MCF 10A (cell line): ENCODE measurements around the gene PDZRN4. TPM values are rescaled to one million over a fixed set of nuclear protein-coding genes. Genes with fewer than 3 reads are reported as not detected.
"Not testable (repeated sequence)": the region's sequence is repeated elsewhere in the genome, so short reads cannot be mapped to it uniquely, and the experiment has no call there.

ENCODE experiments used
- BruUV-seq: library from RNA; stranded (reverse); fragments of 400-500 nt; replicated peaks from 2 replicates; lab custom pipeline; 2021; lab: Mats Ljungman, UMichigan
- CTCF ChIA-PET: fragments of 300-600 bp; sonication (Branson Sonifier 250); formaldehyde crosslinking; extraction: SDS; loops from one replicate; lab custom pipeline; 2021; ENCODE audit warnings: antibody characterized with exemption, inconsistent platforms; lab: Yijun Ruan, JAX
- POLR2A ChIA-PET: fragments of 300-600, 350-650 bp; sonication (Branson Sonifier 250); formaldehyde crosslinking; extraction: SDS; loops from one replicate; lab custom pipeline; 2020; ENCODE audit warnings: antibody characterized with exemption, inconsistent platforms; lab: Yijun Ruan, JAX
- DNase-seq: peaks from one replicate; pipeline ENCODE4 v3.0.0-alpha.2; 2018; ENCODE audit not compliant: unreplicated experiment
- H3K27ac Mint-ChIP-seq: one replicate; pipeline ENCODE4 v1.8.0; 2022; ENCODE audit warnings: mild to moderate bottlenecking, low read depth, mixed read lengths; ENCODE audit not compliant: unreplicated experiment
- H3K27me3 Mint-ChIP-seq: one replicate; pipeline ENCODE4 v1.8.0; 2022; ENCODE audit warnings: mixed read lengths; ENCODE audit not compliant: insufficient read depth, unreplicated experiment
- H3K36me3 Mint-ChIP-seq: one replicate; pipeline ENCODE4 v1.8.0; 2022; ENCODE audit warnings: mild to moderate bottlenecking, moderate library complexity, mixed read lengths; ENCODE audit not compliant: insufficient read depth, unreplicated experiment
- H3K4me1 Mint-ChIP-seq: one replicate; pipeline ENCODE4 v1.8.0; 2022; ENCODE audit warnings: mixed read lengths; ENCODE audit not compliant: insufficient read depth, unreplicated experiment
- H3K4me3 Mint-ChIP-seq: one replicate; pipeline ENCODE4 v1.8.0; 2022; ENCODE audit warnings: mild to moderate bottlenecking, moderate library complexity, mixed read lengths; ENCODE audit not compliant: unreplicated experiment
- H3K9me3 Mint-ChIP-seq: one replicate; pipeline ENCODE4 v1.8.0; 2022; ENCODE audit warnings: mixed read lengths; ENCODE audit not compliant: unreplicated experiment
- intact Hi-C: fragments of 100-400 bp; cut with micrococcal nuclease; formaldehyde crosslinking; loops from 2 replicates; pipeline ENCODE4 v1.14.1; 2022
- total RNA-seq: library from RNA; stranded (reverse); gene quantifications from 2 replicates; pipeline ENCODE4 v1.2.3, GENCODE V29; 2022
- TF ChIP-seq, protein P1 (sequence below): fragments of 200-600 bp; IDR thresholded peaks from one replicate; pipeline ENCODE4 v1.8.0; 2022; ENCODE audit warnings: antibody characterized with exemption, mild to moderate bottlenecking; ENCODE audit not compliant: unreplicated experiment

The PDZRN4 gene
- total RNA-seq, 1 experiment from 2014 or later, result not detected

GRCh38 chr12:41310367-41310766, 122.2 kb downstream of the PDZRN4 start:
- ChIA-PET POLR2A (no interaction called here), CTCF (no interaction called here)
- BruUV-seq, result no TSS peak
- TF ChIP-seq, protein P1, sequence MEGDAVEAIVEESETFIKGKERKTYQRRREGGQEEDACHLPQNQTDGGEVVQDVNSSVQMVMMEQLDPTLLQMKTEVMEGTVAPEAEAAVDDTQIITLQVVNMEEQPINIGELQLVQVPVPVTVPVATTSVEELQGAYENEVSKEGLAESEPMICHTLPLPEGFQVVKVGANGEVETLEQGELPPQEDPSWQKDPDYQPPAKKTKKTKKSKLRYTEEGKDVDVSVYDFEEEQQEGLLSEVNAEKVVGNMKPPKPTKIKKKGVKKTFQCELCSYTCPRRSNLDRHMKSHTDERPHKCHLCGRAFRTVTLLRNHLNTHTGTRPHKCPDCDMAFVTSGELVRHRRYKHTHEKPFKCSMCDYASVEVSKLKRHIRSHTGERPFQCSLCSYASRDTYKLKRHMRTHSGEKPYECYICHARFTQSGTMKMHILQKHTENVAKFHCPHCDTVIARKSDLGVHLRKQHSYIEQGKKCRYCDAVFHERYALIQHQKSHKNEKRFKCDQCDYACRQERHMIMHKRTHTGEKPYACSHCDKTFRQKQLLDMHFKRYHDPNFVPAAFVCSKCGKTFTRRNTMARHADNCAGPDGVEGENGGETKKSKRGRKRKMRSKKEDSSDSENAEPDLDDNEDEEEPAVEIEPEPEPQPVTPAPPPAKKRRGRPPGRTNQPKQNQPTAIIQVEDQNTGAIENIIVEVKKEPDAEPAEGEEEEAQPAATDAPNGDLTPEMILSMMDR, result no peak
- no peaks in the 10 kb centered on the region for H3K4me1 Mint-ChIP-seq
- DNase-seq, result no peak
- intact Hi-C loops, result no loop called here
- H3K4me3 Mint-ChIP-seq, result no peak overlapping the region
- no peak overlapping the region for H3K27ac Mint-ChIP-seq
- H3K9me3 Mint-ChIP-seq, result no peaks in the 10 kb centered on the region
- no peaks in the 10 kb centered on the region for H3K36me3 Mint-ChIP-seq
- peaks cover 13% of the 10 kb centered on the region for H3K27me3 Mint-ChIP-seq

DNA sequence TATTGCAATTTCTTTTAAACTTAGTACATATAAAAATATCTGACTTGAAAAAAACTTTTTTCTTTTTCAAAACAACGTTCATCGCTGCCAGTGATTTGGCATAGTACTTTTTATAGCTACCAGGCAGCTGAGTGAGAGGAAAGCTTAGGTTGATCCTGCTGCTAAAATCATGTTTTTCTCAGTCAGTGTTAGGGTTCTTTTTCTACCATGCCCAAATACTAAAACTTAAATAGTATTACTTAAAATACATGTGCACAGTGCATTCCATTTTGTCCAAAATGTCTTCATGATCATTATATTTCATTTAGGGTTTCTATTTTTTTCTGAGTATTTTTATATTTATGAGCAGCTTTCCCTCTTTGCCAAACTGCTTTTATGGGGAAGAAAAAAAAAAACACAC, 123.8 kb downstream of the PDZRN4 start:
- no peaks in the 10 kb centered on the region for H3K27me3 Mint-ChIP-seq
- POLR2A ChIA-PET, result no interaction called here
- H3K9me3 Mint-ChIP-seq, result no peaks in the 10 kb centered on the region
- H3K4me1 Mint-ChIP-seq, result no peaks in the 10 kb centered on the region
- intact Hi-C loops, result no loop called here
- TF ChIP-seq, protein P1, result no peak
- BruUV-seq, result no TSS peak
- no peaks in the 10 kb centered on the region for H3K36me3 Mint-ChIP-seq
- DNase-seq, result no peak
- no peak overlapping the region for H3K27ac Mint-ChIP-seq
- CTCF ChIA-PET, result no interaction called here
- no peak overlapping the region for H3K4me3 Mint-ChIP-seq

GRCh38 chr12:41312451-41312850, 124.3 kb downstream of the PDZRN4 start:
- H3K27ac Mint-ChIP-seq, H3K36me3 Mint-ChIP-seq, CTCF ChIA-PET, H3K9me3 Mint-ChIP-seq, BruUV-seq, intact Hi-C loops, POLR2A ChIA-PET, H3K4me1 Mint-ChIP-seq, DNase-seq, H3K27me3 Mint-ChIP-seq, H3K4me3 Mint-ChIP-seq: not testable (repeated sequence)

GRCh38 chr12:41325336-41325735, 137.2 kb downstream of the PDZRN4 start:
- no peak overlapping the region for H3K4me3 Mint-ChIP-seq
- ChIA-PET POLR2A (no interaction called here), CTCF (no interaction called here)
- H3K27me3 Mint-ChIP-seq, result no peaks in the 10 kb centered on the region
- H3K4me1 Mint-ChIP-seq, result no peaks in the 10 kb centered on the region
- H3K27ac Mint-ChIP-seq, result no peak overlapping the region
- intact Hi-C loops, result no loop called here
- DNase-seq, result no peak
- TF ChIP-seq, protein P1, result no peak
- no peaks in the 10 kb centered on the region for H3K9me3 Mint-ChIP-seq
- no TSS peak for BruUV-seq
- no peaks in the 10 kb centered on the region for H3K36me3 Mint-ChIP-seq
